Measurements from ENCODE around the gene HSD17B14. TPM values are rescaled to one million over a fixed set of nuclear protein-coding genes. Genes with fewer than 3 reads are reported as not detected.

Gene HSD17B14
- total RNA-seq, 1 experiment from 2014 or later = 3.9 TPM

DNA sequence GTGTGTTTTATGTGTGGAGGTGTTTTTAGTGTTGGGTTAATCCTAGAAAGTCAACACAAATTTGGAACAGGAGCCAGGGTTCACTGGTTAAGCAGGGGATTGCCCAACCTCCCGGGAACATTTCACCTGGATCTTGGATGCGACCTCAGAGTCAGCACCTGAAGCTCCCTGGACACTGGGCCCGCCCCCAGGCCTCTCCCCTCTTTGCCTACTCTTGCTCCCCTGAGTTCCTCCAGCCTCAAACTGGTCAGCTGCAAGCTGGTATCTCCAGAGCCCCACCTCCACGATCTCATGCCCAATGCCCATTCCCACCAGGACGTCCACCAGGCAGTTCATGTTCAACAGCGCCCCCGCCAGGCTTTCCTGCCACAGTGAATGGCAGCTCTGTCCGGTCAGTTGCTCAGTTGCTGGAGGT is 9.7 kb downstream of the HSD17B14 start:
- RAD21 ChIA-PET (ENCODE audit: low non-redundant PET in 1 of 2, low total read pairs in 2 of 2, uncharacterized antibody in 2 of 2, unreplicated experiment in 2 of 2) = no interaction called here
- DNase-seq (ENCODE audit: low read depth, low spot score) (no peak), ATAC-seq (peak; percentile 38)
- CTCF ChIA-PET = interaction anchor here (1.4 to 3.2 kb wide), 3 partner anchors 14 to 31 kb away, joined by 4 to 14 read pairs (median 4); no protein-coding TSS in a partner anchor
- no peak overlapping the region for H3K9ac ChIP-seq (ENCODE audit: low read length)
- peaks cover 0 to 4% of the 10 kb centered on the region in 2 experiments; a peak in 1 of 4 replicates for H3K36me3 ChIP-seq (ENCODE audit: control insufficient read depth in 1 of 2, insufficient read depth in 2 of 2, low read length in 2 of 2)
- TF ChIP-seq CBX3 (IDR thresholded peaks at IDR 0.05; ENCODE audit: low read depth) (no peak), EGR1 (IDR thresholded peaks at IDR 0.05; ENCODE audit: low read depth) (no peak), RAD21 (IDR thresholded peaks at IDR 0.05; ENCODE audit: low read depth) (peak; percentile 36), FOSL1 (IDR thresholded peaks at IDR 0.05; ENCODE audit: low read depth) (no peak), ZNF274 (IDR thresholded peaks at IDR 0.05; ENCODE audit: low read depth, low read length) (no peak), MAX (IDR thresholded peaks at IDR 0.05) (no peak), JUND (IDR thresholded peaks at IDR 0.05) (no peak)
- TF ChIP-seq, protein P1, sequence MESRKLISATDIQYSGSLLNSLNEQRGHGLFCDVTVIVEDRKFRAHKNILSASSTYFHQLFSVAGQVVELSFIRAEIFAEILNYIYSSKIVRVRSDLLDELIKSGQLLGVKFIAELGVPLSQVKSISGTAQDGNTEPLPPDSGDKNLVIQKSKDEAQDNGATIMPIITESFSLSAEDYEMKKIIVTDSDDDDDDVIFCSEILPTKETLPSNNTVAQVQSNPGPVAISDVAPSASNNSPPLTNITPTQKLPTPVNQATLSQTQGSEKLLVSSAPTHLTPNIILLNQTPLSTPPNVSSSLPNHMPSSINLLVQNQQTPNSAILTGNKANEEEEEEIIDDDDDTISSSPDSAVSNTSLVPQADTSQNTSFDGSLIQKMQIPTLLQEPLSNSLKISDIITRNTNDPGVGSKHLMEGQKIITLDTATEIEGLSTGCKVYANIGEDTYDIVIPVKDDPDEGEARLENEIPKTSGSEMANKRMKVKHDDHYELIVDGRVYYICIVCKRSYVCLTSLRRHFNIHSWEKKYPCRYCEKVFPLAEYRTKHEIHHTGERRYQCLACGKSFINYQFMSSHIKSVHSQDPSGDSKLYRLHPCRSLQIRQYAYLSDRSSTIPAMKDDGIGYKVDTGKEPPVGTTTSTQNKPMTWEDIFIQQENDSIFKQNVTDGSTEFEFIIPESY (IDR thresholded peaks at IDR 0.05; ENCODE audit: extremely low read depth, insufficient replicate concordance, low read length) = no peak
- TF ChIP-seq, protein P2, sequence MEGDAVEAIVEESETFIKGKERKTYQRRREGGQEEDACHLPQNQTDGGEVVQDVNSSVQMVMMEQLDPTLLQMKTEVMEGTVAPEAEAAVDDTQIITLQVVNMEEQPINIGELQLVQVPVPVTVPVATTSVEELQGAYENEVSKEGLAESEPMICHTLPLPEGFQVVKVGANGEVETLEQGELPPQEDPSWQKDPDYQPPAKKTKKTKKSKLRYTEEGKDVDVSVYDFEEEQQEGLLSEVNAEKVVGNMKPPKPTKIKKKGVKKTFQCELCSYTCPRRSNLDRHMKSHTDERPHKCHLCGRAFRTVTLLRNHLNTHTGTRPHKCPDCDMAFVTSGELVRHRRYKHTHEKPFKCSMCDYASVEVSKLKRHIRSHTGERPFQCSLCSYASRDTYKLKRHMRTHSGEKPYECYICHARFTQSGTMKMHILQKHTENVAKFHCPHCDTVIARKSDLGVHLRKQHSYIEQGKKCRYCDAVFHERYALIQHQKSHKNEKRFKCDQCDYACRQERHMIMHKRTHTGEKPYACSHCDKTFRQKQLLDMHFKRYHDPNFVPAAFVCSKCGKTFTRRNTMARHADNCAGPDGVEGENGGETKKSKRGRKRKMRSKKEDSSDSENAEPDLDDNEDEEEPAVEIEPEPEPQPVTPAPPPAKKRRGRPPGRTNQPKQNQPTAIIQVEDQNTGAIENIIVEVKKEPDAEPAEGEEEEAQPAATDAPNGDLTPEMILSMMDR (IDR thresholded peaks at IDR 0.05 in 2 of 3, conservative IDR thresholded peaks at IDR 0.05 in 1 of 3; ENCODE audit: borderline replicate concordance in 1 of 3, insufficient read depth in 1 of 3, low read depth in 2 of 3, low read length in 2 of 3) = peak in 2 of 3 experiments; percentile 38 to 44; a peak in 4 of 6 replicates
- intact Hi-C loops (cut with micrococcal nuclease) = no loop called here
- POLR2A ChIA-PET = no interaction called here
- H3K9me2 ChIP-seq (ENCODE audit: insufficient read depth) = no peaks in the 10 kb centered on the region
- H2AFZ ChIP-seq (ENCODE audit: low read depth, low read length, poor library complexity, severe bottlenecking) = no peak overlapping the region
- H3K4me2 ChIP-seq (ENCODE audit: low read length) = no peak overlapping the region
- no peaks in the 10 kb centered on the region for H3K9me3 ChIP-seq (ENCODE audit: control insufficient read depth in 1 of 2, insufficient read depth in 1 of 2, low read depth in 1 of 2, low read length in 2 of 2)
- no TSS peak for BruUV-seq (replicated peaks)
- no peaks in the 10 kb centered on the region for H4K20me1 ChIP-seq (ENCODE audit: insufficient read depth)
- no peaks in the 10 kb centered on the region for H3K4me1 ChIP-seq (ENCODE audit: control insufficient read depth in 1 of 2, insufficient read depth in 2 of 2, low read length in 2 of 2)
- H3K79me2 ChIP-seq (ENCODE audit: insufficient read depth, low read length) = no peaks in the 10 kb centered on the region
- H3K4me3 ChIP-seq (replicated peaks in 1 of 2; ENCODE audit: low read depth in 1 of 2, low read length in 2 of 2) = no peak overlapping the region
- H3K27me3 ChIP-seq (ENCODE audit: insufficient read depth, low read length) = no peaks in the 10 kb centered on the region
- no peak overlapping the region for H3K27ac ChIP-seq (ENCODE audit: low read depth, low read length)

Measured in HCT116 (cell line).